ENCODE results near the gene MAPKBP1.

Gene MAPKBP1

DNA sequence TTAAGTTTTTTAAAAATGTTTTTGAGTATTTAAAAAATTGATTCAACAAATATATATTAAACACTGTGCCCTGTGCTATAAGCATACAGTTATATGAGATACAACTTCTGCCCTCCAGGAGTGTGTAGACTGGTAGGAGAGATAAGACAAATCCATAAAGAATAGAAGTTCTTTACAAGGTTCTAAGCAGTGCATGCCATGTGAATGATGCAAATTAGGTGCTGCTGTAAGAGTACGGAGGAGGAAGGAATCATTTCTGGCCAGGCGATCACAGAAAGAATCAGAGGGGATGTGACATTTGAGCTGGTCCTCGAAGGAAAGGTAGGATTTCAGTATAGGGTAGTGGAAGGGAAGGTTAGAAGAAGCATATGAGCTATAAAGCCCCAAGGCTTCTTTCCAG is 14.0 kb downstream of the MAPKBP1 start:
- DNase-seq, result no peak

- no peak for DNase-seq
Measured at GRCh38 chr15:41789236-41789635, 15.0 kb downstream of the MAPKBP1 start.

DNA sequence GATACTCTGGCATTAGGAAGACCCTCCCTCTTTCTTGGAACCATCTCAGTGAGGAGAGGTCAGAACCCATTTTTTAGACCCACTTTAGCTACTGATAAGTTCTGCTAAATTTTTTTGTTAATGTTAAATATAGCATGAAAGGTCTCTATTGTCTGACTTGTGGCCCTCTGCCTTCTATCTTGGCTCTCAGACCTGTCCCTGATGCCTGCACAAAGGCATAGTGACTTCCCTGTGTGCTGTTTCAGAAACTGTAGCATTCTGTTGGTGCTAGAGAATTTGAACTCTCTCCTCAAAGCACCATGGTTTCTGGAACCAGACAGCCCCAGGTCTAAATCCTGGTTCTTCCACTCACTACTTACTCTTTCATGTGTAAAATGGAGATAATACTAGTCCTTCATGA is 15.4 kb downstream of the MAPKBP1 start:
- DNase-seq, result no peak

DNA sequence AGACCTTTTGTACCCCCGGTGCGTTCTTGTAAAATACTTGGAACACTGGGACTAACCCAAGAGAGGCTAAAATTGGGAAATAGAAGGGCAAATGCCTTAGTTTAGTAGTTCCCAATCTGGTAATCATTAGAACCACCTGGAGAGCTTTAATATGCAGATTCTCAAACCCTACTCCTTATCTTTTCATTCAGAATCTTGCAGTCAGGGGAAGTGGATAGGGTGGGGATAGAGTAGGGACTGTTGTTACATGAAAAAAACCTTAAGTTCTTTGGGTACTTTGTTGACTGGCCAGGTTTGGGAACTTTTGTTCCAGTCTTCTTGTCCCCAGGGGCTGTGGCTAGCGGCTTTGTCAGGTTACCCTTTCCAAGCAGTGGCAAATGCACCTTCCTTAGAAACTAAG is 15.9 kb downstream of the MAPKBP1 start:
- DNase-seq, result no peak

DNA sequence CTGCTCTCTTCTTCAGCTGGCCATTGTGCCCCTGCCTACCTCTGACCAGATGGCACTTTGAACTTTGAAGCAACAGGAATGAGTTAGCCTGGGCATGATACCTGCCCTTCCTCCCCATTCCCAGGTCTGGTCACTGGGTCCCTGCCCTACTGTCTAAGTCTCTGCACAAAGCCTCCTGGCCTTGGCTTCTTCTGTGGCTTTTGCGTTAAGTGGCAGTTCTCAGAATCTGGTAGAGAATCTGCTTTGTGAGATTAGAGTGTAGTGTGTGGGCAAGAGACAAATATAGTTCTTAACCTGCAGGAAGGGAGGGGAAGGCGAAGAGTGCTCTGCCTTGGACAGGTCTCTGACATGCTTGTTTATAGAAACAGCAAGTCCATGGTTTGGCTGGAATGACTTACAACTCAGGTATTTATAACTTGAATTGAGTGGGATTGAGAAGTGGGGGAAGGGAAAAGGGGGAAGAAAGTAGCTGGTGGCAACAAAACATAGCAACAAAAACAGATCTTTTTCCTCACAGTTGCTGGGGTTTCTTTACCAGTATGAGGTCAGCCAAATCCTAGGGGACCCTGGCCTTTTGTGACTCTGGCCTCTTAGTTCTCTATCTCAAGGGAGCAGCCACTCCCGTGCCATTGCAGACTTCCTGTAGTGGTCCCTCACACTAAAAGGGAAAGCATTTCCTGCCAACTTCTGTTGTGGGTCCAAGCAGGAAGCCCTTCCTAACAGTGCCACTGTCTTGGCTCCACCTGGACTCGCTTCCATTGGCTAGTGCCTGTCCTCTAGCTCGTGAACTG is 16.7 kb downstream of the MAPKBP1 start:
- peak in 1 of 5 experiments; percentile 66 for DNase-seq

GRCh38 chr15:41791547-41791937 is 17.3 kb downstream of the MAPKBP1 start:
- no peak for DNase-seq

- no peak for DNase-seq
Measured at GRCh38 chr15:41792000-41792637, 17.8 kb downstream of the MAPKBP1 start.

- no peak for DNase-seq
Measured at GRCh38 chr15:41794081-41794480, 19.8 kb downstream of the MAPKBP1 start.

GRCh38 chr15:41795996-41796856 is 21.9 kb downstream of the MAPKBP1 start:
- no peak for DNase-seq

DNA sequence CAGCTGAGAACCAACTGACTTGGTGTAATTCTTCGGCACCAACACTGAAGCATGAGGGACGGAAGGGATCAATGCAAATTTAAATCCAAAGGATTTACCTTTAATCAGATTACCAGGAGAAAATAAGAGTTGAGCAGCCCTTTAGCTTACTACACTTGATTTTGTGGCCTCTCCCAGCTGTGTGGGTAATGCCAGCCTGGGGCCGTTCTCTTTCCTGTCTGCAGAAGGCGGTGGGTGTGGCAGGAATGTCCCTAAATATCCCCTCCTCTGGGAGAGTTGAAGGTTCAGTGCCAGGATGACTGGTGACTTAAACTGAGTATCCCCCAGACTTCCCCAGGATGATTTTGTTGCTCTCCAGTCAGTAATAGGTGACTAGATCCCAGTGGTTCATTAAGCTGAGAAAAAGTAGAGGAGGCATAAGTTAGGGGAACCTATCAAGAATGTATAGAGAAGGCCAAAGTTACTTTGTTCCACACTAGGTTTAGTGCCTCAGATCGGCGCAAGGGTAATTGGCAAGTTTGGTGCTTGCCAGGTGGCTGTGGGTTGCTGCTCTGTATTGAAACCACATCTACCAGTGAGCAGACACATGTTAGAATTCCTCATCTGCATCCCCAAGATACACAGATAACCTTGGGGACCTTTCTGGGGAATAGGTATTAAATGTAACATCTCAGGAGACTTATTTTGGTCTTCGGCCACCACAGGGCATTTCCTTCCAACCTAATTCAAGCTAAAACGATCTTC is 23.1 kb downstream of the MAPKBP1 start:
- DNase-seq, result no peak

DNA sequence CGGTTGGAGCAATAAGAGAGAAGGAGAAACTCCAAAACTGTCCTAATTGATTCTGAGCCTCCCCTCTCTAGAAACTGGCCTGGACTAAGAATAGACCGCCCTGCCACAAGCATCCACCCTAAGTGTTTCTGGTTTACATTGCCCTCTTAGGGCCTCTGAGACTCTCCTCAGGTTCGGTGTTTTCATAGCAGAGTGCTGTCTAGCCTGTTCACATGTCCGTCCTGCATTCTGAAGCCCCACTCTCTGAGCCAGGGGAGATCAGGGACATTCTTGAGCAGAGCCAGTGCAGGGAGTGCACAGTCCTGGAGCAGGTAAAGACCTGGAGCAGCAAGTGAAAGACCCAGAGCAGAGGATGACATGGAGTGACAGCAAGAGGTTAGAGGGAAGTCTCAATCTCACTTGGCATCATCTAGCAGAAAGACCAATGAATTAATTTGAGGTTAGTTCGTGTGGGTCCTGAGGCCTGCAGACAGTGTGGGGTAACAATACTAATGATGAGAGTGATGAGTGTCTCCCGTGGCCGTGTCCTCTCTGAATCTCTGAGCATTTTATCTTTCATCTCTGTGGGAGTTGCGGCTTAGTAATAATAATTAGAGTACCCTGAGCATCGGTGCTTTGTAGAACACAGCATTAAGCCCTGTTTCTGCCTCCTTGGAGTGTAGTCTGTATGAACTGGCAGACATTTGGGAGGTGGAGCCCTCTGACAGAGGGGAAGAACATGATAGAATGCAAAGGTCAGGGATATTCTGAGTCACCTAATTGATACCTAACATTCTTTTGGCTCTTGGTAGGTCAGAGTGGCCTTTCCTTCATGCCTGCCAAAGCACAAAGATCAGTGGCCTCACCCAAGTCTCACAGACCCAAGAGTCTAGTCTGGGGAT is 24.6 kb downstream of the MAPKBP1 start:
- no peak for DNase-seq

DNA sequence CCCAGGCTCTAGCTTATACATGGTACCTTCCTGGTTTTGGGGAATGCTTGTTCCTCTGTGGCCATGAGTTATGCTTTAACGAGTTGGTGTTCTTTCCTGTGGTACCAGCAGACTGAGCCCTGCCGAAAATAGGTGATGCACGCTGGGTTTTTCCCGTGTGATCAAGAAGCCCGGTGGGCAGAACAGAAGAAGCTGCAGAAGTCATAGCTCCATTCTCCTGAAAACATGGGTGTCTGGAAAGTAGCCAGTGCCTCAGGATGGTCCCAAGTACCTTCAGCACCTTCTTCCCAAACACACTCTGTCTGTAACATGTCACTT is 25.2 kb downstream of the MAPKBP1 start:
- no peak for DNase-seq

GRCh38 chr15:41801185-41801584 is 26.9 kb downstream of the MAPKBP1 start:
- DNase-seq, result no peak

DNA sequence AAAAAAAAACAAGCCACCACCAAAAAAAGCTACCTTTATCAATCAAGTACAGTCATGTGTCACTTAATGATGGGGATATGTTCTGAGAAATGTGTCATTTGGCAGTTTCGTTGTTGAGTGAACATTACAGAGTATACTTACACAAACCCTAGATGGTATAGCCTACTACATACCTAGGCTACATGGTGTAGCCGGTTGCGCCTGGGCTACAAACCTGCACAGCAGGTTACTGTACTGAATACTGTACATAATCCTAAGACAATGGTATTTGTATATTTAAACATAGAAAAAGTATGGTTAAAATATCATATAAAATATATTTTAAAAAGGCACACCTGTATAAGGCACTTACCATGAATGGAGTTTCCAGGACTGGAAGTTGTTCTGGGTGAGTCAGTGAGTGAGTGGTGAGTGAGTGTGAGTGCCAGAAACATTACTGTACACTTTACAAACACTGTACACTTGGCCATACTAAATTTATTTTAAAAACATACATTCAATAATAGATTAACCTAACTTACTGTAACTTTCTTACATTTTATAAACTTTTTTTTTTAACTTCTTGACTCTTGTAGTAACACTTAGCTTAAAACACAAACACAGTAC is 27.7 kb downstream of the MAPKBP1 start:
- peak in 1 of 5 experiments; percentile 36 for DNase-seq

DNA sequence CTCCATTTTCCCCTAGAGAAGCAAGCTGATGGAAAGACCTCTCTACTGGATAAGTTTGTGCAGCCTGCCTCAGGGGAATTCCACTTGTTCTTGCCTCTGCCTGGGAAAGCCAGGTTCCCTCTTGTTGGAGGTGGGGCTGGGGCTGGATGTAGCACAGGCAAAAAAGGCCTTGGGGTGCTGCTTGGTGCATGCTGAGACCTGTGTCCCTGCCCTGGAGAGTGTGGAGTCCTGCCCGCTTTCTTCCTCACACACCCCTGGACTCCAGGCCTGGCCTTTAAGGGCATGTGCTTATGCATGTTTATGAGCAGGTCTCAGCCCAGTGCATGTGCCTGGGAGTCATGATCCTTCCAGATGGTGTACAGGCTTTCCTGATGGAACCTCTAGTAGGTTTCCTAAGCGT is 30.1 kb downstream of the MAPKBP1 start:
- no peak for DNase-seq

- DNase-seq, result no peak
Measured at GRCh38 chr15:41804916-41805666, 30.8 kb downstream of the MAPKBP1 start.

DNA sequence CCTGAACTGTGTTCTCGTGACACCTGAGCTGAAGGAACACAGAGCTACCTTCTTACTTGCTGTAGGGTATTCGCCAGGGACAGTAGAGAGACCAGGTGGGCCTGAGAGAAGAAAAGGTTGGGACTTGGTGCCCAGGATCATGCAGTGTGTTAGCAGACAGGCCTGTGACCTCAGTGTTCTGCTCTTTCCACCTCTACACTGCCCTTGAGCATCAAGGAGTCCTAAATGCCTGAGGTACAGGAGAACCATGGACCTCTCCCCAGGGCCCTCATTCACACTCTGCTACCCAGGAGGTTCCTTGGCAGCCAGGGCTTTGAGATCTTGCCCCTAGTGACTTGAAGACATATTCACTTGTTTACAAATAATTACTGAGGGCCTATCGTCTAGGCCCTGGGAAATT is 31.4 kb downstream of the MAPKBP1 start:
- no peak for DNase-seq

DNA sequence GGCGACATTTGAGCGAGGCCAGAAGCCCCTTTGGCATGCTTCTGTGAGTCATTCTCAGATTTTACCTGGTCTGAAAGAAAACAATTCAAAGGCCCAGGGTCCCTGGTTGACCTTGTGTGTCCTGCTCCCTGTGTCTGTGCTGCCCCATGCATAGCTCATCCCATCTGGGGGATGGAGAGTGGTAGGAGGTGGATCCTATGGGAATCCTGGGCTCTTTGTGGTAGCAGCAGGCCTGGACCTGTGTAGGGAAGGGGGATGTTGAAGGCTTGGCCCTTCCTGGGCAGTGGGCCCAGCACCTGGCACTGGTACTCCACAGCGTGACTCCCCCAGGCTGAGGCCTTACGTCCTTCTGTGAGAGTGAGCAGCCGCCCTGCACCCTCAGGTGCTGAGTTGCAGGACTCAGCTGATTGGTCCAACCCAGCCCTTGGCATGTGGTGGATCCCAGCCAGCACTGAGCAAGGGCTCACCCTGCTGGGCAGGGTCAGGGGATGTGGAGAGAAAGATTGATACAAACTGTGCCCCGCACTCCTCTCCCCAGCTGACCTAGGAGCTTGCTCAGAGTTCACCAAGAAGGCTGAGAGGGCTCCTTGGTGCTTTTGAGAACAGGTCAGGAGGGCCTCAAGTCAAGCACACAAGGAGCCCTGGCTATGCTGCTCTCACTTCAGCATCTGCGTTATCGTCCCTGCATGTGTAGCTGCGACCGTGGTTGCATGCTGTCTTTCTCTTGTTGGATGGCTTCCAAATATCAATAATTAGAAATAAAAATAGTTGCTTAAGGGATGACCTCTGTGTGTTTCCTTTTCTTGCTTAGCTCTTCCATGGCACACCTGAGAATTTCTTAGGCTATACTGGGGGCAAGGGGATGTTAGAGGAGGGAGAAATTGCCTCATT is 32.3 kb downstream of the MAPKBP1 start:
- no peak for DNase-seq

DNA sequence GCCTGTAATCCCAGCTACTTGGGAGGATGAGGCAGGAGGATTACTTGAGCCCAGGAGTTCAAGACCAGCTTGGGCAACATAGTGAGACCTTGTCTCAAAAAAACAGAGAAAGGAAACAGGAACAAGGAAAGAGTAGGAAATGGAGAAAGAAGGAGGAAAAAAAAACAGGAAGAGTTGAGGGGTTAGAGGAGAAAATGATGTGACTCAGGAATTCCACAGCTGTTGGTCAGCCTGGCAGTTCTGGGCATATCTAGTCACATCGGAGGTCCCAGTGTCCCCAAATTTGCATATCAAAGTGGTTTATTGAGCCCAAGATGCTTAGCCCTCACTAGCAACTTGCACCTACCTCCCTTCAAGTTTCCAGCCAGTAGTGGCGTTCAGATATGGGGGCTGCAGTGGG is 34.8 kb downstream of the MAPKBP1 start:
- no peak for DNase-seq
